CD14-positive monocyte (primary cell): ENCODE measurements around the gene IWS1. TPM values are rescaled to one million over a fixed set of nuclear protein-coding genes. Genes with fewer than 3 reads are reported as not detected.

Experiments used
- DNase-seq, 3 donors: peaks; one replicate each; pipeline ENCODE4 v3.0.0-alpha.2; 2011 to 2022
- H2AFZ ChIP-seq: 2 replicates; pipeline ENCODE4 v1.6.0; 2012; ENCODE audit warnings: mild to moderate bottlenecking, low read depth, low read length, inconsistent platforms; ENCODE audit not compliant: insufficient read depth, poor library complexity, severe bottlenecking
- H3K27ac ChIP-seq, 2 donors: 1 replicate in 1 of 2; 2 replicates in 1 of 2; pipeline ENCODE4 v1.5.1; 2012 to 2013; ENCODE audit warnings: low read length in 2 of 2, control low read depth in 1 of 2, inconsistent platforms in 1 of 2, low read depth in 1 of 2, mild to moderate bottlenecking in 1 of 2
- H3K27me3 ChIP-seq, 2 donors: one replicate each; pipeline versions ENCODE4 v1.6.0 to v1.6.1; 2011 to 2013; ENCODE audit warnings: low read length in 2 of 2; ENCODE audit not compliant: control insufficient read depth in 2 of 2, insufficient read depth in 2 of 2
- H3K36me3 ChIP-seq, 2 donors: replicated peaks in 1 of 2; 1 replicate in 1 of 2; 2 replicates in 1 of 2; pipeline versions ENCODE4 v1.5.1 to v1.6.1; 2012 to 2013; ENCODE audit warnings: low read length in 2 of 2, control low read depth in 1 of 2, inconsistent platforms in 1 of 2, mild to moderate bottlenecking in 1 of 2; ENCODE audit not compliant: insufficient read depth in 2 of 2, control insufficient read depth in 1 of 2
- H3K4me1 ChIP-seq, 2 donors: 1 replicate in 1 of 2; 2 replicates in 1 of 2; pipeline versions ENCODE4 v1.5.1 to v1.6.1; 2012 to 2013; ENCODE audit warnings: low read length in 2 of 2, control low read depth in 1 of 2, inconsistent platforms in 1 of 2, mild to moderate bottlenecking in 1 of 2, moderate library complexity in 1 of 2; ENCODE audit not compliant: insufficient read depth in 2 of 2, control insufficient read depth in 1 of 2
- H3K4me2 ChIP-seq: replicated peaks from 2 replicates; pipeline ENCODE3; 2012; ENCODE audit warnings: low read length, moderate library complexity, mild to moderate bottlenecking; ENCODE audit not compliant: poor library complexity, severe bottlenecking; ENCODE audit errors: extremely low read depth
- H3K4me3 ChIP-seq, 3 experiments: fragments of 200-600 bp in 1 of 3; sonication (generic) in 1 of 3; replicated peaks in 1 of 3; 1 replicate in 2 of 3; 2 replicates in 1 of 3; pipeline ENCODE4 v1.5.1; 2011 to 2013; ENCODE audit warnings: low read length in 3 of 3, mild to moderate bottlenecking in 3 of 3, control low read depth in 2 of 3, low read depth in 2 of 3, inconsistent platforms in 1 of 3, moderate library complexity in 1 of 3
- H3K79me2 ChIP-seq: 2 replicates; pipeline ENCODE4 v1.6.0; 2012; ENCODE audit warnings: mild to moderate bottlenecking, control low read depth, inconsistent platforms, low read length, moderate library complexity; ENCODE audit not compliant: insufficient read depth
- H3K9ac ChIP-seq: 2 replicates; pipeline ENCODE4 v1.6.0; 2017; ENCODE audit warnings: low read length, mild to moderate bottlenecking; ENCODE audit not compliant: insufficient read depth, poor library complexity, severe bottlenecking
- H3K9me3 ChIP-seq, 2 donors: replicated peaks in 1 of 2; 1 replicate in 1 of 2; 2 replicates in 1 of 2; pipeline versions ENCODE4 v1.5.1 to v1.6.1; 2012 to 2013; ENCODE audit warnings: low read length in 2 of 2, control low read depth in 1 of 2; ENCODE audit not compliant: control insufficient read depth in 1 of 2, insufficient read depth in 1 of 2
- H4K20me1 ChIP-seq: 2 replicates; pipeline ENCODE4 v1.6.0; 2012; ENCODE audit warnings: mild to moderate bottlenecking, low read length, control low read depth, moderate library complexity; ENCODE audit not compliant: insufficient read depth
- H3K27ac Mint-ChIP-seq, 7 donors: one replicate each; pipeline ENCODE4 v1.8.0; 2020; ENCODE audit warnings: mild to moderate bottlenecking in 7 of 7, mixed read lengths in 7 of 7, moderate library complexity in 6 of 7, inconsistent platforms in 2 of 7
- H3K27me3 Mint-ChIP-seq, 3 donors: one replicate each; pipeline ENCODE4 v1.8.0; 2021 to 2022; ENCODE audit warnings: low read depth in 3 of 3, mild to moderate bottlenecking in 3 of 3, mixed read lengths in 3 of 3, moderate library complexity in 3 of 3, inconsistent platforms in 1 of 3
- H3K36me3 Mint-ChIP-seq, 2 donors: one replicate each; pipeline ENCODE4 v1.8.0; 2020; ENCODE audit warnings: mixed read lengths in 2 of 2, inconsistent platforms in 1 of 2, mild to moderate bottlenecking in 1 of 2
- H3K4me1 Mint-ChIP-seq: one replicate; pipeline ENCODE4 v1.8.0; 2020; ENCODE audit warnings: mild to moderate bottlenecking, mixed read lengths
- H3K4me3 Mint-ChIP-seq, 2 donors: one replicate each; pipeline ENCODE4 v1.8.0; 2020; ENCODE audit warnings: mild to moderate bottlenecking in 2 of 2, mixed read lengths in 2 of 2, moderate library complexity in 1 of 2
- H3K9me3 Mint-ChIP-seq, 7 donors: one replicate each; pipeline ENCODE4 v1.8.0; 2020 to 2022; ENCODE audit warnings: mixed read lengths in 7 of 7, mild to moderate bottlenecking in 6 of 7, moderate library complexity in 6 of 7, inconsistent platforms in 2 of 7
- CTCF ChIP-seq: fragments of 200-600 bp; IDR thresholded peaks from one replicate; pipeline ENCODE4 v1.8.0; 2022; ENCODE audit warnings: antibody characterized with exemption, mild to moderate bottlenecking
- WGBS: methylation state at CpG from one replicate; pipeline ENCODE4 v1.1.5; 2013; ENCODE audit warnings: missing lambda C conversion rate; ENCODE audit not compliant: insufficient coverage; 5-methylcytosine and 5-hydroxymethylcytosine counted together
- intact Hi-C, 2 donors: fragments of 100-400 bp; cut with micrococcal nuclease; formaldehyde crosslinking; loops; one replicate each; pipeline versions ENCODE4 v1.15.0 to v1.15.1; 2023
- polyA plus RNA-seq, 3 donors: library from polyadenylated mRNA; depleted of rRNA in 1 of 3; unstranded in 2 of 3; stranded (reverse) in 1 of 3; fragments of 300-500 nt in 2 of 3; fragments of >200 nt in 1 of 3; fragmentation: Illumina TruSeq in 2 of 3; gene quantifications; 1 replicate in 2 of 3; 2 replicates in 1 of 3; pipeline ENCODE4 v1.2.3, GENCODE V29; 2012 to 2021

Gene IWS1
- polyA plus RNA-seq, 3 donors, result 7.9 to 21.3 (median 15.6) TPM

GRCh38 chr2:127515383-127515915, 10.8 kb downstream of the IWS1 start:
- Histone ChIP-seq H3K27ac (peak overlapping the region in 1 of 2 donors; percentile 43), H2AFZ (no peak overlapping the region), H3K4me1 (no peaks in the 10 kb centered on the region), H3K9ac (no peak overlapping the region), H3K9me3 (peaks cover 6% of the 10 kb centered on the region in 2 donors), H3K4me3 (no peak overlapping the region), H3K36me3 (peaks cover 65 to 100% of the 10 kb centered on the region in 2 donors), H3K27me3 (no peaks in the 10 kb centered on the region), H3K79me2 (peaks cover 100% of the 10 kb centered on the region), H3K4me2 (no peak overlapping the region), H4K20me1 (peaks cover 95% of the 10 kb centered on the region)
- H3K36me3 Mint-ChIP-seq, result peaks cover 61 to 81% of the 10 kb centered on the region in 2 donors
- peaks cover 7% of the 10 kb centered on the region for H3K4me1 Mint-ChIP-seq
- DNase-seq, result no peak
- peaks cover 0 to 4% (median 1%) of the 10 kb centered on the region in 3 donors for H3K27me3 Mint-ChIP-seq
- H3K9me3 Mint-ChIP-seq, result peaks cover 0 to 6% (median 0%) of the 10 kb centered on the region in 7 donors
- no peak for TF ChIP-seq CTCF
- H3K27ac Mint-ChIP-seq, result peak overlapping the region in 6 of 7 donors; percentile 4 to 69 (median 18)
- 97% methylated on average over 4 of the region's 6 CpGs for WGBS
- no peak overlapping the region for H3K4me3 Mint-ChIP-seq
- intact Hi-C loops, result no loop called here

GRCh38 chr2:127514485-127514884, 11.8 kb downstream of the IWS1 start:
- H3K36me3 ChIP-seq, result peaks cover 59 to 96% of the 10 kb centered on the region in 2 donors
- Mint-ChIP-seq H3K27me3 (peaks cover 0 to 4% (median 1%) of the 10 kb centered on the region in 3 donors), H3K9me3 (peaks cover 0 to 6% (median 0%) of the 10 kb centered on the region in 7 donors), H3K27ac (peak overlapping the region in 3 of 7 donors; percentile 42 to 63 (median 54)), H3K36me3 (peaks cover 53 to 73% of the 10 kb centered on the region in 2 donors), H3K4me3 (no peak overlapping the region), H3K4me1 (peaks cover 8% of the 10 kb centered on the region)
- peaks cover 100% of the 10 kb centered on the region for H3K79me2 ChIP-seq
- no peak overlapping the region for H3K9ac ChIP-seq
- no peak overlapping the region for H3K4me2 ChIP-seq
- TF ChIP-seq CTCF, result no peak
- no peak for DNase-seq
- WGBS, result 97% methylated on average over 12 of the region's 13 CpGs
- H3K27me3 ChIP-seq, result no peaks in the 10 kb centered on the region
- H3K4me3 ChIP-seq, result no peak overlapping the region
- no peak overlapping the region for H3K27ac ChIP-seq
- no peak overlapping the region for H2AFZ ChIP-seq
- no peaks in the 10 kb centered on the region for H3K4me1 ChIP-seq
- intact Hi-C loops, result no loop called here
- peaks cover 6% of the 10 kb centered on the region in 2 donors for H3K9me3 ChIP-seq
- H4K20me1 ChIP-seq, result peaks cover 97% of the 10 kb centered on the region
